ENCODE measurements around the gene RANBP3L.

RANBP3L gene

DNA sequence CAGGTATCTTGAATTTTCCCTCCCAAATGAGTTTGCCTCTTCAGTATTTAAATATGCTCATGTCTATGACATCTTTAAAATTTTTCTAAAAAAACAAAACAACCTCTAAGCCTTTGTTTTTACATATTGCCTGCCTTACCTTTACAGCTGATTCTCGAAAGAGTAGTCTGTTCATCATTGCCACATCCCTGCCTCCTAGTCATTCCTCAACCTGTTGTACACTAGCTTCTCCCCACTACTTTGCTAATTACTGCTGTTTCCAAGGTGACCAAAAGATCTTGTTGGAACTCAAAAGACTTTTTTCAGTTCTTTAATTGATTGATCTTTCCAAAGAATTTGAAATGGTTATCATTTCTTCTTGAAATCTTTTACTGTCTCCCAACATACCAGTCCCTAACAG, 58.0 kb downstream of the RANBP3L start:
- no peak for DNase-seq (ENCODE audit: low spot score)

DNA sequence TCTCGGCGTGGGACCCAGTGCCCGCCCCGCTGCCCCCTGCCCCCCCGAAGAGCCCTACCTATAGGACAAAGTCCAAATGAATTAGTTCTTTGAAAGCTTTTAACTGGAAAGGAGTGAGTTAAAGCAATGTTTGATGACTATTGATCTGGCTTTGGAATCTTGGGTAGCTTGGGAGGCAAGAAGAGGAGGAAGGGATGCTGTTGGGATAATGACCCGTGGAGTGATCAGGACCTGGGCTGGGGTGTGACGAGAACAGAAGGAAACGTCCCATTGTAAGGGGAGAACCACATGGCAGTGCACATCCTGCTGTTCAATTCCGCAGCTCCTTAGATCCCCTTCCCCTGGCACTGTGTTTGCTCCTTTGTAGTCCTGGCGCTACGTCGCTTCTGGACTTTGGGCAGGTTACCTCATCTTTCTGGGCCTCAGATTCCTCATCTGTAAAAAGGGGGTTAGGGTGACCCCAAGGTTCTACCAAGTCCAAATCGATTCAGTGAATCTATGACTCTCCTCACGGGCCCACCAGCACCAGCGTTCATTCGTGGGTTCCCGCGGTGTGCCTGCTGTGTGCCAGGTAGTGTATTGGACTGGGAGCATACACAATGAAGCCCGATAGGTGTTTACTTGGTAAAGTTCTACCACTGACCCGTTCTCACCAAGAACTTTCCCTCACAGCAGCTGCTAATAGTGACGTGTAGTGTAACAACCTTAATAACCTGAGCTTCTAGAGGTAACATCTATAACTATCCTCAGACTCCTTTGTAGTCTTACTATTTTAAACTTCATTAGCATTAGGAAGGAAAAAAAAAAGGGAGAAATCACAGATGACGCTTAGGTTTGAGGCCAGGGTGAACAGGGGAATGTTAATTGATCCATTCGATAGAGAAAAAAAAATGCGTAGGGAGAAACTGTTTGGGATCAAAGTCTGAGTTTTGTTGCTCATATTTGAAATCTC, 58.9 kb downstream of the RANBP3L start:
- no peak for DNase-seq (ENCODE audit: low spot score)

DNA sequence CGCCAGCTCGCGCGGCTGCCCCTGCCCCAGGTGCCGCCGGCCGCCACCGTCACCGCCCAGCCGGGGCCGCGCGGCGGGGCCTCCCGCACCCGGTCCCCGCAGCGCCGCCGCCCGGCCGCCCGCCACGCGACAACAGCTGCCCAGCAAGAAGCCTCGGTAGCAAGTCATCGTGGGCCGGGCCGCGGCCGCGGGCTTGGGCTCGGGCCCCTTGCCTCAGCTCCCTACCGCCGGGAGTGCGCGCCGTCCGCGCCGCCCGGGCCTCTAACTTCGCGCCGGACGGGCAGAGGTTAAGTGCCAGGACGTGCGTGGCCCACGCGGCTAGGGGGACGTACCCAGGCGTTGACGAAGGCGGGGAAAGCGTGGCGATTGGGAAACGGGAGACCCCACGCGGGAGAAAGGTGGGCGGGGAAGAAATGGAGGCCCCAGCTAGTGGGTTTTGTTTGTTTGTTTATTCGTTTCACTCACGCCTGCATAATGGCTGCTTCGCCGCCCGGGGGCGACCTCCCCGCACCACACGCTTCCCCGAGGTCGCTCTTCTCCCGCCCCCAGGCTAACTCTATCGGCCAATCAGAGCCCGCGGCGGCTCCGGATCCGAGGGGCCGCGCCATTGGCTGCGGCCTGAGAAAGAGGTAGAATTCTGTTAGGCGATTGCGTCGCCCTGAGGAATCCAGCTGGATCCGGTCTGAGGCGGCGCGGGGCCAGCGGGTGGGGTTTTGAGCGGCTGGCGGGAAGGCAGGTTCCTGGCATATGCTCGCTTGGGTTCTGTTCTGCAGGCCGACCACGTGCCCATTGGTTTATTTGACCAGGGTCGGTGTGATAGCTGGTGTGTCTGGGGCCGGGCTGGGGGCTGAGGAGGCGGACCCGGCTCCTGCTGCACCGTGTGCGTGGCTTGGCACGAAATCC, 59.8 kb downstream of the RANBP3L start, which contains the start of gene NADK2:
NADK2 (minus strand) TSS at position 295 of the 903 bp plus-strand sequence; CDS start at position 168, 127 bp downstream.
- DNase-seq (ENCODE audit: low spot score), result peak; percentile 96

DNA sequence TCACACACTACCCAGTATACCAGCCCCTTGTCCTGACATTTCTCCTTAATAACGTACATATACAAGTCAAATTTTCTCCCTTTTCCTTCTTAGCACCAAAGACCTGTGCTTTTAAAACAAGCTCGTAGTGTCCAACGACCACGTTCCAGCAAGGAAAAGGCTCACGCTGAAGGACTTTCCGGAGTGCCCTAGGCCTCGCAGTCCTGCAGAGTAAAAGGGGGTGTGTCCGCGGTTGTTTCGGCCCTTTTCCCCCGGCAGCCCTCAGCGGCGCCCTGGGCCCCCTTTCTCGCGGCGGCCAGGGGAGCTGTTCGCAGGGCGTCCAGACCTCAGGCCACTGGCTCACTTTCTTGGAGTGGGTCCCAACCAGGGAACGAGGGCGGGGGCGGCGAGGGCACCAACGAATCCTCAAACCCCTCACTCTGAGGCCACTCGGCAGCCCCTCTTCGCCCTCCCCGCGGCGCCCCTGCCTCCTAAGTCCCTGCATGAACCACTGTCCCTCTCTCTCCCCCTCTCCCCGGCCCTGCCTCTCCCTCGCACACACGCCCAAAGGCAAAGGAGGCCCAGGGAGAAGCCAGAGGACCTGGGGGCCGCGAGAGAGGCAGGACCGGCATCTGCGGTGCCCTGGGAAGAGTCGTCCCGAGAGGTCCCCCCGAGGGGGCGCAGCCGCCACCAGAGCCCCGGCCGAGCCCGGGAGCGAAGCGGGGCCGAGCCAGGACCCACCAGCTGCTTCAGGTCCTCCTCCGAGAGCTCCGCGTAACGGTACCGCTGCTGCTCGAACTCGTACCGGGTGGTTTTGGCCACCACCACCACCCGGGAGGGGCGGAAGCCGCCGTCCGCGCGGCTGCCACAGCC, 60.7 kb downstream of the RANBP3L start:
- DNase-seq (ENCODE audit: low spot score), result peak; percentile 64

DNA sequence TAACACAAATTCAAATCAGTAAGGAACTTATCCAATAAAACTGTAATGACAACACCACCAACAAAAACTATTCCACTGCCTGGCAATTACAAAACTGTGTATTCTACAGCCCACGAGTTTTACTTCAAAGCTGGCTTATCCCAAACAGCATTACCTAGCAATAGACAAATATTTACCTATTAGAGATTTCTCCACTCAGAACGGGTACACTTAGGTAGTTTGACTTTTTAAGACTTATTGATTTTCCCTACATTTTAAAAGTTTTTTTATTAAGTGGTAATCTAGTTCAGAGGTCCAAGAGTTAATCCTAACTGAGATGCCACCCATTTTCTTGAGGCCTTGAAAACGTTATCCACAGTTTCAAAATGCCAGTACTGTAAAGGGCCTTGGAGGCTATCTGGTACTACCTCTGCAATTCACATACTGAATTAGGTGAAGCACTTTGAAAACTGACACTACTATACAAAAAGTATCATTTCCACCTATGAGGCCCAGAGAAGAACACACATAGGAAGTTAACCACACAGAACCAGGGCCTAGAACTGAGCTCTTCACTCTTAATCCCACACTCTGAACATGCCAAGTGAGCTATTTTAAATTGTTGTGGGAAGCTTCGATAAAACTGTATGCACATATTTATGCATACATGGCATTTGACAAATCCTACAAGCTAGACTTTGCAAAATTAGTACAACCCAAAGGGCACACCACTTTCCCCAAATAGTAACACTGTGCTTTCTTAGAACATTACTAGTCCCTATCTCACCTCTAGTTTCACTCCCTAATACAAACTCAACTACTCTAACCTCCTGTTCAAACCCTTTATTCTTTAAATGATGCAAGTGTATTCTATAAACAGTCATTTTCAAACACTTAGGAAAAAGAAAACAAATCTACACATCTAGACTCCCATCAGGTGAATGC, 62.1 kb downstream of the RANBP3L start:
- no peak for DNase-seq (ENCODE audit: low spot score)

DNA sequence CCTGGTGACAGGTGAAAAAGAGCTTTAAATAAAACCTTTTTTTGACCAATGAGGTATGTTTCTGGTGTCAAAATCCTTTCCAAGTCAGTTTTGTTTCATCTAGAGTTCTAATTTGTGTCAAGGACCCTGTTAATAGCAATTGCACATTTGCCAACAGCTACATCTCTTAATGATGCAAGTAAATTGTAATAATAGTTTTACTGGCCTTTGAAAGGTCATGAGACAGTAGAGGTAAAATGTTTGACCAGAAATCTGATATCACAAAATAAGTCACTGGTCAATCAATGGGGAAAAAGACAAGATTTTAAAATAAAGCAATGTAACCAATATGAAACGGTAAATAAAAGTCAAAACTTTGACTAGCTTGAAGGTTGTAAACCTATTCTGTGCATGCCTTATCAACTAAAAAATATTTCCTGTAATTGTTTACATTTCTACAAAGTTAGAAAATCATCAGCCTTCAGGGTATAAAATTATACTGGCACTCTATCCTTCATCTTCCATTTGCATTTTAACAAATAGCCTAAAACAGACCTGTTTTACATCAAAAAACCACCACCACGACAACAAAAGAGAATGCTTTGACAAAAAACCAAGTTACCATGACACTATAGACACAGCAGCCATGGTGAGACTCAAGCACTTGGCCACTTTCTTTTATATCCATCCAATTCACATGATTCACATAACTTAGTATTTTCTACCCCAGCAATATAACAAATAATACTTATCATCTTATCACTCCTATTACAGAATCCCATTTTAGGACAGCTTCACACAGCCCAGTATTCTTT, 63.0 kb downstream of the RANBP3L start:
- DNase-seq (ENCODE audit: low spot score), result no peak

DNA sequence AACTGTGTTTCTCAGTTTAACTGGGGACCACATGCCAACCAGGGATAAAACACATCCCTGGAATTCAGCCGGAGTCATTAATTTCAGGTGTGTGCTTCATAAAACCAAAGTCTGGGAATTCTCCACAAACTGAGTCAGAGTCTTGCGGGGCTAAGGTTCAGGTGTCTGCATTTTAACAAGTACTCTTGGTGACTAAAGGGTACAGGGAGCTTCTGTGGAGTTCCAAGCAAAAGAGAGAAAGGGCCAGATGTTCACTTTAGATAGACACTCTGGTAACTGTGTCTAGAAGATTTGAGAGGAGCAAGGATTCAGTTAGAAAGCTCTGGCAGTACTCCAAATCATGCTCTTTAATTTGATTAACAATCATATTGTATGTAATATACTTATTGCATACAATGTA, 64.0 kb downstream of the RANBP3L start:
- no peak for DNase-seq (ENCODE audit: low spot score)

DNA sequence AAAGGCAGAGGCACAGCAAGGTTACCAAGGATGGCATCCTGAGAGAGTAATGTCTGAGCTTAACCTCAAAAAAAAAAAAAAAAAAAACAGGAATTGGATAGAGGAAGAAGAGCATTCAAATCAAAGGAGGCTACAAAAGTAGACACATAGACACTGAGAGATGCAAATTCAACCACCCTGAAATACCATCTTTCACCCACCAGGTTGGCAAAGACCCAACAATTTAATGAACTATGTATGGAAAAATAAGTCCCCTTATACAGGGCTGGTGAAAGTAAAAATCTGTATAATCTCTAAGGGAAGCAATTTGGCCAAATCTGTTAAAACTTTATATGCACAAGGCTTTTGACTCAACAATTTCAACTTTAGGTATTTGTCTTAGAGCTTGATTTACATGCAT, 64.9 kb downstream of the RANBP3L start:
- no peak for DNase-seq (ENCODE audit: low spot score)

DNA sequence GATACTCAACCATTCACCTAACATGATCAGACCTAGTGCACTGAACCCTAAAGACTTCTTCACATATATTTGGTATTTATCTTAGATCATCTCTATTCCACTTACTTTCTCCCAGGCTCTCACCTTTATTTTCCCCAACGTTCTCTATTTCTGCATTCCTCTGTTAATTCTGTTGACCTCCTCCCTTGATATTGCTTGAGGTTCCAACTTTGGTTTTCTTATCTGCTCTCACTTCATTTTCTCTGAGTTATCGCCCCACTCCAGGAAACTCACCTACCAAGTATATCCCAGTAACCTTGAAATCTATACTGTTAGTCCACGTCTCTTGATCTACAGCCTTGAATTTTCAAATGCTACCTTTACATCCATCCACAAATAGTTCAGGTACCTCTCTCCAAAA, 69.2 kb downstream of the RANBP3L start:
- DNase-seq (ENCODE audit: low spot score), result no peak

DNA sequence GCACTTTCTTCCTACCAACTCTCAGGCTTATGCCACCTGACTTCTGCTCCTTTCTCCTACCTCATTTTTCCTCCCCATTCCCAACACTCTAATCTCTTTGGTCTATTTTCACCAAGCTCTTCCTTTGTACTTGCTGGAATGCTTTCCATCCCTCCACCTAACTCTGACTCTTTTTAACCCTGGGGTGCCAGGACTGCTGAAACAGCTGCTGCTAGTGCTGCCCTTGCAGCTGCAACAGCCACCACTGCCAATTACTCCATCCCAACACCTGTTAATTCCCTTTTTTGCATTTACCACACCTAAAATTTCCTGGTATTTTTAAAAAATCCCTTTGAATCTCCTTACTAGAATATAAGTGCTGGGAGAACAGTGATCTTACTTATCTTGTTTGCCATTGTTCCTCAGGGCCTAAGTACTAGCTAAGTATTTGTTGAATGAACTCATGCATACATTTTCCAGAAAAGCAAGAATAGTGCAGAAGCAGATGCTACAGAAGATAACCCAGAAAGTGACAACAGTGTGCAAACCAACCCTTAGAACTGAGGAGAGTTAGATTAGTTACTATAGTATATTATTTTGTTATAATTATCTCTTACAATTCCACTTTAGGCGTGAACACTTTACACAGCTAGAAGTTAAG, 71.4 kb downstream of the RANBP3L start:
- DNase-seq (ENCODE audit: low spot score), result no peak

DNA sequence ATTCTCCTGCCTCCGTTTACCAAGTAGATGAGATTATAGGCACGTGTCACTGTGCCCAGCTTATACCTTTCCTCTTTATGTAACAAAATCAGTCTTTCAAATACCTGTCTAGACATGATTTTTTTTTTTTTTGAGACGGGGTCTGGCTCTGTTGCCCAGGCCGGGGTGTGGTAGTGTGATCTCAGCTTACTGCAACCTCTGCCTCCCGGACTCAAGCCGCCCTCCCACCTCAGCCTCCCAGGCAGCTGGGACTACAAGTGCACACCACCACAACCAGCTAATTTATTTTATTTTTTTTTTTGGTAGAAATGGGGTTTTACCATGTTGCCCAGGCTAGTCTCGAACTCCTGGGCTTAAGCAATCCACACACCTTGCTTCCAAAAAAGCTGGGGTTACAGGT, 73.2 kb downstream of the RANBP3L start:
- no peak for DNase-seq (ENCODE audit: low spot score)

DNA sequence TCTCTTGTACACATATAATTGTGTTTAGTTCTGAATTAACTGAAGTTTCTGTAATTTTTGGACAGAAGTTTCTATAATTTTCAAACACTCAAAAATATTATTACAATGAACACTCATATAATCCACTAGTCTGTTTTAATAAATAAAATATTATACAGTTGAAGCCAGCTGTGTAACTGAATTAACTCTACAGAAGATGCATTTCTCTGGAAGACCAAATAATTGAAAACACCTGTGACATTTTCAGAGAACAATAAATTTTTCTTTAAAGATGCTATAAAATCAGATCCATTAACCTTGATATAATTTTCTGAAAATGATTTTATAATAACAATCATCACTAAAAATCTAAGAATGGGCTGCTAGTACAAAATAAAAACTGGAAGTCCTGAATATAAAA, 74.7 kb downstream of the RANBP3L start:
- no peak for DNase-seq (ENCODE audit: low spot score)

DNA sequence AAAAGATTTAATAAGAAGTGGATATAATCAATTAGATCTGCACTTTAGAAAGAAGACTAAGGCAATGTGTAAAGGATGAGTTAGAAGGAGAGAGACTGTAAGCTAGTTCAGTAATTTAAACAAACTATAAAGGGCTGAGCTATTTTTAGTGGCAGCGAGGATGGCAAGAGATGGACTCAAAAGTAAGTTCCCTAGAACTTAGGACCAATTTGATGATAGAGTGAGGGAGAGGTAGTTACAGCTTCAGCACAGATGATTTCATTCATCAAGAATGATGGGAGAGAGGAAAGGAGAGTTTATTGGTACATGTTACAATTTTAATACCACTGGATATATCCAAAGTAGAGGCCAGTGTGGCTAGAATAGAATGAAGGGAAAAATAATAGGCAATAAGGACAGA, 79.1 kb downstream of the RANBP3L start:
- DNase-seq (ENCODE audit: low spot score), result no peak

DNA sequence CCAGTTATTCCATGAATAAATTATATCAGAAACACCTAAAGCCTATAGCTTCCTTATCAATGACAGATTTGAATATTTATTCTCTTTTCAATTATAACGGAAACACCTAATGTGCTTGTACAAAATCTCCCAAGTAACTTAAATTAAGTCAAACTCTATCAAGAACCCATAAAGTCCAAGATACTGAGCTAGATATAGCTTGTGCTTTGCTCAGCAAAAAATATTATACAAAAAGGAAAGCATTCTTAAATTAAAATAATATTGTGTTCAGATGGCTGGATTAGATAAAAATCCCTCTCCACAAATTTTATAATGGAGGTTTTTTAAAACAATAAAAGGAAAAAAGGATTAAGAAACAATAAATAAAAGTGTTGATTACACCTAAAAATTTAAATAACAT, 83.7 kb downstream of the RANBP3L start:
- DNase-seq (ENCODE audit: low spot score), result no peak

DNA sequence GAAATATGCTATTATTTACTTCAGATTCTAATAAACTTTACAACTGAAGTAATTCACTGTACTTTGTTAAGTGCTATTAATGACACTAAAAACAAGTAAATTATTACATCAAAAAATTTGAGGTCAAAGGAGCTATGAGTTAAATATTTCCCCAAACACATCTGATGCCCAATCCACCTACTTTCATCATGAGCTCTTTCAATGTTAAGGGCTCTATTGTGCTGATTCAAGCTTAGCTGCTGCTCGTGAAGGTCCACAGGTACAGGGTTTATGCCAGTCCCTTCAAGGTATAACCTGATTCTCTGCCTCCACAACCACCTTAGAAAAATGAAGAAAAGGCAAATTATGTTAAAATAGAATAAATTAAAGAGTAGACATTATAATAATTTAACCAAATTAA, 84.1 kb downstream of the RANBP3L start:
- DNase-seq (ENCODE audit: low spot score), result no peak

DNA sequence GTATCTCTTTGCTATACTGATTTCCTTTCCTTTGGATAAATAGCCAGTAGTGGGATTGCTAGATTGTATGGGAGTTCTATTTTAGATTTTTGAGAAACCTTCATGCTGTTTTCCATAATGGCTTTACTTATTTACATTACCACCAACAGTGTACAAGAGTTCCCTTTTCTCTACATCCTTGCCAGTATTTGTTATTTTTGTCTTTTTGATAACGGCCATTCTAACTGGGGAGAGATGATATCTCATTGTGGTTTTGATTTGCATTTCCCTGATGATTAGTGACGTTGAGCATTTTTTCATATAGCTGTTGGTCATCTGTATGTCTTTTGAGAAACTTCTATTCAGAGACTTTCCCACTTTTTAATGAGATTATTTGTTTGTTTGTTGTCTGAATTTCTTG, 85.8 kb downstream of the RANBP3L start:
- DNase-seq (ENCODE audit: low spot score), result no peak

DNA sequence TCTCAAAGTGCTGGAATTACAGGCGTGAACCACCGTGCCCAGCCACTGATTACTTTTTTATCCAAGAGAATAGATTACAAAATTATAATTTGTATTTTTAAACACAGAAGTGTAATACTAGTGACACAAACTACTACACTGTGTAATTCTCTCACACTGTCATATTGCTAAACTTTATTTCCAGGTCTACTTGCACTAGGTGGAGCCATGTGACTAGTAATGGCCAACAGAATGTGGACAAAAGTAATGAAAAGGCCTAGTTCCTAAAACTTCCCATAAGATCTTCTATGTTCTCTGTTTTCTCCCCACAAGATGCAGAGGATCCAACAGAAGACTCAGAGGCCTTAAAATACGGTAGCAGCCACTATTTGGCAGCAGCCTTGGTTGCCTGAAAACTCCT, 87.3 kb downstream of the RANBP3L start:
- no peak for DNase-seq (ENCODE audit: low spot score)

DNA sequence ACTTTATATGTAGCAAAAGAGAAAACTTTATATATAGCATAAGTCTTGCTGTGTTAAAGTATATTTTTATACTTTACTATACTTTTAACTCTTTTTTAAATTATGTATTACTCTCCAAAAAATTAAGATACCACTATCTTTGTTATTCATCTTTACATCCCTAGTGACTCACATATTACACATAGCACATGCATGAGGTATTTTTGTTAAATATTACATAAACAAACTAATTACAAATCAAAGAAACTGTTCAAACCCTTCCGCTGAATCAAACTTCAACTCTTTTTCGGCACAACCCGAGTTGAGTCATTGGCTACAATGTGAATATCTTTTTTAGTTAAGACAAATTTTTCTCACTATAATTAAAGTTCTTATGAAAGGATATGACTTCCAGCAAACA, 92.0 kb downstream of the RANBP3L start:
- no peak for DNase-seq (ENCODE audit: low spot score)

DNA sequence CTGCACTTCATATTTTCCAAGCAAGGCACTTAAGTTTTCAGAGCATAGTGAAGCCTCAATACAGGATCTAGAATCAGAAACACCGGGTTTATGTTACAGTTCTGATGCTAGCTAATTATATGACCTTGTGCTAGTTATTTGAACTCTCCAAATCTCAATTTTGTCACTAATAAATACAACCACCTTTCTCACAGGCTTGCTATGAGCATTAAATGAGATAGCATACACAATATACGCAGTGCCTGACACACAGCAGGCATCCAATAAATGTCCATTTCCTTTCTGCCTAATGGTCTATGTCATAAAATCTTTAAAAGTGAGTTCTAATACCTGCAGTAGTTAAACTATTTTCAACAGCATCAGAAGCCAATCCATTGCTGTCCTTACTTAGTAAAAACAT, 92.9 kb downstream of the RANBP3L start:
- DNase-seq (ENCODE audit: low spot score), result no peak

Measured in SK-N-DZ (cell line).